Measurements from ENCODE around the gene CCDC9. TPM values are rescaled to one million over a fixed set of nuclear protein-coding genes. Genes with fewer than 3 reads are reported as not detected.

The CCDC9 gene
- total and polyA plus RNA-seq, 2 of the 13 experiments (the other 11 are each of a cell fraction or from before 2014, with no cell fraction given) = 2.9 to 6.3 TPM

DNA sequence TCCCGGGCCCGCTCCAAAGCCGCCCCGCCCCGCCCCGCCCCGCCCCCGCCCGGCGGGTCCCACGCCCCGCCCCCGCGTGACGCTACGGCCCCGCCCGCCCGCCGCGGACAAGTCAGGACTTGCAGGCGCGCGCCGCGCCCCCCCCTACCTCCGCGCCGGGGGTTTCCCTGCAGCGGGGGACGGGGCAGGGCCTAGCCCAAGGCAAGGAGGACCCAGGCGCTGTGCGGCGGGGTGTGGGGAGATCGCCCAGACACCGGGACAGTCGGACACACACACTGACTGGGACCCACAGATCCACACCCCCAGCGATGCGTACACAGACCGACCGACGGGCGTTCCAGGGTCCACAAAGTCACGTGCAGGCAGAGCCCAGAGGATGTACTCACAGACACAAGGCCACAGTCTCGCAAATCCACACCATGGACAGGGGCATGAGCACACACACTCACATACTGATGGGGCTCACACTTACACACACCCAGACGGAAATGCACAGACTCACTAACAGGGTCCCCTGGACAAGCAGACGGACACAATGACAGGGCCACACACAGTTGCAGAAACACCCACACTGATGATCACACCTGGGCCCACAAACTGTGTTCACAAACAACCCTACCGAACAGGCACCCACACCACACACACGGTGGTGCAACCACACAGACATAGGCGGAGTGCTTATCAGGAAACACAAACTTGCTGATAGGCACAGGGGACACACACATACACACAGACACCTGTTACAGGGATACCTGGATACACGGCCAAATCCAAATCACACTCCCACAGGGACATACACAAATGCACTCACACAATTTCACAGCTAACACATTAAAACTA, 24.9 kb upstream of the CCDC9 start (continued):
- TF ChIP-seq, protein P1, sequence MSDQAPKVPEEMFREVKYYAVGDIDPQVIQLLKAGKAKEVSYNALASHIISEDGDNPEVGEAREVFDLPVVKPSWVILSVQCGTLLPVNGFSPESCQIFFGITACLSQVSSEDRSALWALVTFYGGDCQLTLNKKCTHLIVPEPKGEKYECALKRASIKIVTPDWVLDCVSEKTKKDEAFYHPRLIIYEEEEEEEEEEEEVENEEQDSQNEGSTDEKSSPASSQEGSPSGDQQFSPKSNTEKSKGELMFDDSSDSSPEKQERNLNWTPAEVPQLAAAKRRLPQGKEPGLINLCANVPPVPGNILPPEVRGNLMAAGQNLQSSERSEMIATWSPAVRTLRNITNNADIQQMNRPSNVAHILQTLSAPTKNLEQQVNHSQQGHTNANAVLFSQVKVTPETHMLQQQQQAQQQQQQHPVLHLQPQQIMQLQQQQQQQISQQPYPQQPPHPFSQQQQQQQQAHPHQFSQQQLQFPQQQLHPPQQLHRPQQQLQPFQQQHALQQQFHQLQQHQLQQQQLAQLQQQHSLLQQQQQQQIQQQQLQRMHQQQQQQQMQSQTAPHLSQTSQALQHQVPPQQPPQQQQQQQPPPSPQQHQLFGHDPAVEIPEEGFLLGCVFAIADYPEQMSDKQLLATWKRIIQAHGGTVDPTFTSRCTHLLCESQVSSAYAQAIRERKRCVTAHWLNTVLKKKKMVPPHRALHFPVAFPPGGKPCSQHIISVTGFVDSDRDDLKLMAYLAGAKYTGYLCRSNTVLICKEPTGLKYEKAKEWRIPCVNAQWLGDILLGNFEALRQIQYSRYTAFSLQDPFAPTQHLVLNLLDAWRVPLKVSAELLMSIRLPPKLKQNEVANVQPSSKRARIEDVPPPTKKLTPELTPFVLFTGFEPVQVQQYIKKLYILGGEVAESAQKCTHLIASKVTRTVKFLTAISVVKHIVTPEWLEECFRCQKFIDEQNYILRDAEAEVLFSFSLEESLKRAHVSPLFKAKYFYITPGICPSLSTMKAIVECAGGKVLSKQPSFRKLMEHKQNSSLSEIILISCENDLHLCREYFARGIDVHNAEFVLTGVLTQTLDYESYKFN (CRISPR knock-in tag; conservative IDR thresholded peaks at IDR 0.05) = peak; percentile 54
- TF ChIP-seq SMAD1 (CRISPR knock-in tag; IDR thresholded peaks at IDR 0.05; ENCODE audit: borderline replicate concordance, low read depth) = no peak
- TF ChIP-seq ZNF615 (CRISPR knock-in tag; IDR thresholded peaks at IDR 0.05; ENCODE audit: borderline replicate concordance) = no peak
- 0 out of 2 replicates have a peak, but pooled peaks have one; percentile 17 for TF ChIP-seq ZNF138 (CRISPR knock-in tag; IDR thresholded peaks at IDR 0.05; ENCODE audit: low read depth)
- peak; percentile 50; the same call in 1 of the 2 replicates for TF ChIP-seq POLR2AphosphoS5 (IDR thresholded peaks at IDR 0.05; ENCODE audit: low read depth, low read length)
- TF ChIP-seq RFX3 (CRISPR knock-in tag; IDR thresholded peaks at IDR 0.05) = no peak
- 0 out of 2 replicates have a peak, but pooled peaks have one; percentile 21 for TF ChIP-seq ZNF121 (CRISPR knock-in tag; IDR thresholded peaks at IDR 0.05)
- TF ChIP-seq ZMYM4 (CRISPR knock-in tag; IDR thresholded peaks at IDR 0.05) = peak; percentile 41; the same call in 1 of the 2 replicates
- 0 out of 2 replicates have a peak, but pooled peaks have one; percentile 34 for TF ChIP-seq WIZ (CRISPR knock-in tag; IDR thresholded peaks at IDR 0.05)
- no peak for TF ChIP-seq ZBTB8A (CRISPR knock-in tag; IDR thresholded peaks at IDR 0.05; ENCODE audit: borderline replicate concordance, low read depth)
- TF ChIP-seq EED (CRISPR knock-in tag; IDR thresholded peaks at IDR 0.05) = peak; percentile 81; the same call in 1 of the 2 replicates
- TF ChIP-seq SKI (IDR thresholded peaks at IDR 0.05; ENCODE audit: partially characterized antibody) = peak; percentile 96
